Right renal pelvis (tissue), 4 donors: ENCODE results near the gene ELMO1. TPM values are rescaled to one million over a fixed set of nuclear protein-coding genes. Genes with fewer than 3 reads are reported as not detected.
"Not testable (repeated sequence)": the region's sequence is repeated elsewhere in the genome, so short reads cannot be mapped to it uniquely, and the experiment has no call there.

Source experiments
- DNase-seq, 4 donors: peaks; one replicate each; pipeline ENCODE4 v3.0.0-alpha.2; 2013; ENCODE audit warnings: low read depth in 4 of 4, low spot score in 3 of 4, missing footprints in 1 of 4
- polyA plus RNA-seq, 4 donors: library from polyadenylated mRNA; unstranded; fragments of 120-200 nt; gene quantifications; one replicate each; pipeline ENCODE4 v1.2.1, GENCODE V29; 2013; ENCODE audit not compliant: insufficient read length in 4 of 4

Gene ELMO1
- polyA plus RNA-seq, 4 donors, result 9.9 to 14.6 (median 11.3) TPM

DNA sequence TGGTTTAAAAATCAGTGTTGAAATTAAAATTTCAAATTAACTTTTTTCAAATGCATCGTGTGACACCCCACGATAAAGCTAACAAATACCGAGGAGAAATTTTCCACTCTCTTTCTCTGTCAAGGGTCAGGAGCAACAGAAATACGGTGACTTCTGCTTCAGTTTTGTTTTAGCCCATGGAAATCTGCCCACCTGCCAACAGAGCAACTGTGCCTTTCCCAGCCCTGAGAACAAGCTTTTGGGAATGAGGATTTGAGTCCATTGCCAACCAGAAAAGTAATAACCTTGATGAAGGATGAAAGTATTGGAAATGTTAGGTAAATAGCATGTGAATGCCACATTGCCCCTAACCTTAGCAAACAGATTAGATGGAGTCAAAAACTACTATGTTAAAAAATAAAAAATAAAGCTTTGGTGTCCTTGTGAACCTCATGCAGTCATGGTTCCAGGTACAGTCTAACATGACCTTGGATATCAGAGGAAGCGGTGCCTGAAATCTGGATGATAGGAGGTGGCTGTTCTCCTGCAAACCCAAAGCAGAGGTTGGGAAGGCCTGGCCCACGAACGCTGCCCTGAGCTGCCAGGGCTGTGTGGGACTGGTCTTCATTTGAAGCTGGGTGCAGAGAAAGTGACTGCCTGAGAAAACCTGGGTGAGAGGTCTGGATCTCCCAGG is 296.8 kb downstream of the ELMO1 start:
- no peak for DNase-seq

DNA sequence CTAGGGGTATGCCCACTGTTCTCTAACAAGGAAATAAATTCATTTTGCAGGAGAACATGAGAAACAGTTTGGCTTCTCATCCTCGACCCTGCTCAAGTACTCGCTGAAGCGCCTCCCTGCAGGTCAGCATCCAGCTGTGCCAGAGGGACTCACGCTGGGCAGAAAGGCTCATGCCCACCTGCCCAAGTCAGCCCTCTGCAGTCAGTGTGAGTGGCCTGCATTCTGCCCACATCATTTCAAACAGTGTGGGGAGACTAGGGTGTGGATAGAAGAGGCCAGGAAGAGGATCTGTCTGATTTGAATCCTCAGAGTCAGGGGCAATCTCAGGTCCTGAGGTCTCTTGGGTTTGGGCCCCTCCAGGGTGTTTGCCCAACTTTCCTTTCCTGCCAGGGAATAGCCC is 297.8 kb downstream of the ELMO1 start:
- no peak for DNase-seq

DNA sequence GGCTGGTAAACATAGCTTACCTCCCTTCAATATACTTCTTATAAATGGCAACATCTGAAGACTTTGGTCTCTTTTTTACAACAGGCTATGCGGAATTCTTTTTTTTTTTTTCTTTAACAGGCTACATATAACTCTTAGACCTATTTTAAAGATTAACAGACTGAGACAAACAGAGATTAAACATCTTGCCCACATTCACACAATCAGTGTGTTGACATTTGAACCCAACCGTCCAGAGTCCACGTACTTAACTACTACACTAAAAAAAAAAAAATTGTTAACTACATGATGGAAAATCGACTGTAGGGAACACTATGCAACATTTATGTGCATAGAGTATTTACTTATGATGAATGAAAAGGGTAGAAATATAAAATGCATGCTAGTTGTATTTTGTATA is 298.5 kb downstream of the ELMO1 start:
- DNase-seq, result no peak

DNA sequence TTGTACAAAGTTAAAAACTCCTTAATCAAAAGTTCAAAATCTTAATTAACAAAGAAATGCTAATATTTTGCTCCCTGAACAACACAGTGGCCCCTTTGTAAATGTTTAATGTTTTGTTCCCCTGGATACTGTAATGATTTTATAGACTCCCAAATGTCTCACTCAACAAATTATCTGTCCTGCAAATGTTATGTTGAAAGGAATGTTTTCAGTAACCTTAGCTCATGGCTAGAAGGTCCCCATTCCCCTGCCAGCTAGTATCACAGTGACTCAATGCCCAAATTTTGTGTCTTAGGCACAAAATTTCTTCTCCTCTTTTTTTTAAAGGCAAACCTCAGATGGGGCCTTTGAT is 298.9 kb downstream of the ELMO1 start:
- no peak for DNase-seq

DNA sequence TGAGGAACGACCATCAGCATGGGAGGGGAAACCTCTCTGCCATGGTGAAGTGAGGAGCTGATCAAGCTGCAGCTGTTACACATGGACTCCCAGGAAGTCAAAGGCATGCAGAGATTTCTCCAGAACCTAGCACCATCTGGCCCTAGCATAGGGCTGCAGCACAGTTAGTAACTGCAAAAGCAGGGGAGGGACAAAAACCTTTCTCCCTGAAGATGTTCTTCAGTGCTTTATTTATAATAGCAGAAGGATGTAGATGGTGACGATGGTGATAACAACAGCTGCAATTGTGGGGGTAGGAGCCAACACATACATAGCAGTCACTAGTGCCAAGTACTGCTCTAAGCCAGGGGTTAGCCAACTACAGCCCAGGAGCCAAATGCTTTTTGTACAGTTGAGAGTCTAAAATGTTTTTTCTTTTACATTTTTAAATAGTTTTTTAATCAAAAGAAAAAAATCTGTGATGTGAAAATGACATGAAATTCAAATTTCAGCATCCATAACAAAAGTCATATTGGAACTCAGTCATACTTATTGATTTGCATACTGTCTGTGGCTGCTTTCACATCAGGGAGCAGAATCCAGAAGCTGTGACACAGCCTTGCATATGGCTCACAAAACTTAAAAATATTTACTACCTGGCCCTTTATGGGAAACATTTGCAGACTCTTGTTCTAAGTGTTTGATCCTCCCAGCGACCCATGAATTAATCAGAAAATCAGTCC is 299.5 kb downstream of the ELMO1 start:
- no peak for DNase-seq

DNA sequence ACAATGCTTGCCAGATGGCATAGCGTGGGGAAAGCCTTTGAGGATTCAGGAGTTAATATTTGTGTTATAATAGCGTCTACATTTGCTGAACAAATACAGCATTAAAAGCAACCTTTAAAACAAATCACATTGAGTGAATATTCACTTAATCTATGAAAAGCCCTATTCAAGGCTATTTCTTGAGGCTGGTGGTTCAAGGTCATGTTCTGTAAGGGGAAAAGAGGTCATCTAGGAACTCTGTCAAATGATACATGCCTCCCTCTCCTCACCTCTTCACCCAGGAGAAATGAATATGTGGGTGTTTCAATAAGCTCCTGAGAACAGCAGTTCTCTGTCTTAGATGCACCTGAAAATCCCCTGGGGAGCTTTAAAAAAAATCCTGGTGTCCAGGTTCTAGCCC is 303.0 kb downstream of the ELMO1 start:
- no peak for DNase-seq

DNA sequence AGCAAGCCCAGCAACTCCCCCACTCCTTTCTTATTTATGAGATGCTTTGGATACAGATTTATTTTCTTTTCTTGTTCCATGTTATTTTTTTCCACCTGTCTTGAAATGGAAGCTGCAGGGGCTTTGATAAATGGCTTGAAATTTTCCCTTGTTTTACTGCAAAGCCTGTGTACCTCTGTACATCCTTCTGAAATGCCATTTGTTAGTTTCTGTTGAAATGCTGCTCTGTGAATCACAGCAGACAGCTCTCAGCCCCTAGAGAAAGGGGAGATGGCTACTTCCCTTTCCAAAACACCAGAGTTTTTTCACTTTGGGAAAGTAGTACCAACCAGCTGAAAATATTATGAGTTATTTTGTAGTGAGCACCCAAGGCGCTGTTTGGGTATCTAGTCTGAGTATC is 304.2 kb downstream of the ELMO1 start:
- no peak for DNase-seq

- DNase-seq, result no peak
These were observed 305.7 kb downstream of the ELMO1 start for GRCh38 chr7:37142958-37143357.

- no peak for DNase-seq
These were observed 306.9 kb downstream of the ELMO1 start for GRCh38 chr7:37141742-37142141.

DNA sequence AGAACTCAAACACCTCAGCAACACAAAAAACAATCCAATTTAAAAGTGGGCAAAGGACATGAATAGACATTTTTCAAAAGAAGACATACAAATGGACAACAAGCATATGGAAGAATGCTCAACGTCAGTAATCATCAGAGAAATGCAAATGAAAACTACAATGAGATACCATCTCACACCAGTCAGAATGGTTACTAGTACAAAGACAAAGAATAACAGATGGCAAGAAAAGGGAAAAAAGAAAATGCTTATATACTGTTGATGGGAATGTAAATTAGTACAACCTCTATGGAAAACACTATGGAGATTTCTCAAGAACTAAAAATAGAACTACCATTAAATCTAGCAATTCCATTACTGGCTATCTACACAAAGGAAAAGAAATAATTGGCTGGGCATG is 314.8 kb downstream of the ELMO1 start:
- not testable (repeated sequence) for DNase-seq

GRCh38 chr7:37131855-37132254 is 316.8 kb downstream of the ELMO1 start:
- DNase-seq, result no peak

GRCh38 chr7:37129035-37129425 is 319.6 kb downstream of the ELMO1 start:
- no peak for DNase-seq

GRCh38 chr7:37128327-37129034 is 320.2 kb downstream of the ELMO1 start:
- DNase-seq, result no peak

DNA sequence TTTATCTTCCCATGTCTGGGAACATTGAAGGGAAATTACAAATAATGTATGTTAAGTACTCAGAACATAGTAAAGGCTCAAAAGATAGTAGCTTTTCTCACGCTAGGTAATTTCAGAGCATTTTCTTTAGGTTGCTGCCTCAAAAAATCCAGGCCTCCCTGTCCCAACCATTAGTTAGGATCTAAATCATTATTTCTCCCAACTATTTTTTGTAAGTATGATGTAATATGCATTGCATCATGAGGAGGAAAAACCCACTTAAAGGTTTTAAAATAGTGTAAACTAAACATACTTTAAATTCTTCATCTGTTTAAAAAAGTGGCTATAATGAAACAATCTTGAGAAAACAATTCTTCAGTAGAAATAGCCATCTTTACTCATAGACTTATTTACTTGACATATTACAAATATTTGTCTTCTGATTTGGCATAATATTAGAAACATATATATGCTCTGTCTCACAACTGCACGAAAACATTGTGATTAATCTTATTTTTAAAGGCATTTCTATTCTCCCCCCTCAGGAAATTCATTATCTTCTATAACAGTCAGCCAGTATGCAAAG is 329.3 kb downstream of the ELMO1 start:
- DNase-seq, result no peak

GRCh38 chr7:37118004-37118403 is 330.7 kb downstream of the ELMO1 start:
- DNase-seq, result no peak

DNA sequence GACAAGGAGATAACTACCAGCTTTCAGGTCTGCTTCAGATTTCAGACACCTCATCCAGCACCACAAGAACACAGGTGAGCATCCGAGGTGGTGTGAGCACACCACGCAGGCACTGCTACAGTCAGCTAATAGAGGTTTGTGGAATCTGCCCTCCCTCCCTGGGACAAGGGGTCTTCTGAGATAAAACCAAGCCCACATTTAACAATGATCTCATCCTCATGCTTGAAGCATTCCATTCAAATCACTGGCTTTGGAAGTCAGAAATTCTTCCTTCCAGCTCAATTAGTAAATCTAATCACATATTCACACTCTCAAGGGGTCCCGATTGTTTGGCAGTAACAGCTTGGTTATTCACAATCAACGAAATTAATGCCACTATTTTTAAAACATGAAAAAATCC is 331.4 kb downstream of the ELMO1 start:
- DNase-seq, result no peak

DNA sequence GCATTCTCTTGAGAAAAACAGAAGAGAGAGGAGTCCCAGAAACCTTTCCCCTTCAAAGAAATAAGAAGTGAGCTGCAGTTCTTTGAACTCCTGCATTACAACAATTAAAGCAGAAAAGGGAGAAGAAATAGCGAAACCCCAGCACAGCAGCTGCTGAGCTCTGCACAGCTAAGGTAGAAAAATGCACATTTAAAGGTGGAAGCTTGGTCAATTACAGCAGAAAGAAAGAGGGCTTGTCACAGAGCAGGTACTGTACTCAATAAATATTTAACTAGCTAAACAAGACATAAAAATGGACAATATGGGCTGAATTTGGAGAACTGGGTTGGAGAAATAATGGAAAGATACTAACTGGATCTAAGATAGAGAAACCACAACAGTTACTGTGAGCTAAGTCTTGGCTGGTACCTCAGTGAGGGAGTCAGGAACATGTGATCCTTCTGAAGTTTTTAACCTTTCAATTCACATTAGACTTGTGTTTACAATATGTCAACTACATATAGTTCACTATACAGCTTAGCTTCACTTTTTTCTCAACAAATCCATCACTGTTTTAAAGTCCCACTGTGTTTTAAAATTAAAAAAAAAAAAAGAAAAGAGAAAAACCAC is 332.5 kb downstream of the ELMO1 start:
- no peak for DNase-seq

- no peak for DNase-seq
These were observed 334.9 kb downstream of the ELMO1 start for GRCh38 chr7:37113661-37114355.

- no peak for DNase-seq
These were observed 335.8 kb downstream of the ELMO1 start for GRCh38 chr7:37112876-37113275.

- no peak for DNase-seq
These were observed 336.4 kb downstream of the ELMO1 start for GRCh38 chr7:37112218-37112617.

- no peak for DNase-seq
These were observed 337.2 kb downstream of the ELMO1 start for GRCh38 chr7:37111459-37111858.
